Heart left ventricle (tissue), 13 donors: ENCODE measurements around the gene CD48.

ENCODE experiments used
- POLR2A ChIP-seq, 2 donors: fragments of 450-650 bp; IDR thresholded peaks; one replicate each; pipeline ENCODE4 v1.6.1; 2017; ENCODE audit warnings: antibody characterized with exemption in 2 of 2, mild to moderate bottlenecking in 2 of 2, moderate library complexity in 2 of 2
- TF ChIP-seq, protein P1 (sequence below), 12 donors: fragments of 200-600 bp; sonication (generic) in 4 of 12; IDR thresholded peaks; one replicate each; pipeline versions ENCODE4 v1.5.0 to v1.8.0; 2018 to 2022; ENCODE audit warnings: antibody characterized with exemption in 12 of 12, mild to moderate bottlenecking in 5 of 12
- donor health status: ischemic (EF 13 %, LVEDD 7.1; RV severe dilation, severe dysfunction).
- donor health status: DM: no; HTN: yes; CAD: no.
- donor health status: DM: no; HTN: no; CAD: no.
- donor health status: ischemic (EF 25% LVEDD 6.9; RV normal size, moderate dysfunction).
- donor health status: ischemic (EF 25% LVEDD 5.7; RV mildly dilated, moderate dysfunction).
- donor health status: ischemic (EF 35%, LVEDD 5.7; RV mildly dilated, moderate dysfunction).
- donor health status: nonischemic (EF 11% LVEDD 7.7; RV severe dilation, severe dysfunction).
- donor health status: DM: yes; HTN: yes; CAD: no.
- donor health status: PGD.
- donor health status: ischemic (EF 29% LVEDD 5.4; RV normal size, mild dysfunction).
- donor health status: nonischemic (EF 23%, LVEDD 6.1; RV moderate dilation, normal function).

DNA sequence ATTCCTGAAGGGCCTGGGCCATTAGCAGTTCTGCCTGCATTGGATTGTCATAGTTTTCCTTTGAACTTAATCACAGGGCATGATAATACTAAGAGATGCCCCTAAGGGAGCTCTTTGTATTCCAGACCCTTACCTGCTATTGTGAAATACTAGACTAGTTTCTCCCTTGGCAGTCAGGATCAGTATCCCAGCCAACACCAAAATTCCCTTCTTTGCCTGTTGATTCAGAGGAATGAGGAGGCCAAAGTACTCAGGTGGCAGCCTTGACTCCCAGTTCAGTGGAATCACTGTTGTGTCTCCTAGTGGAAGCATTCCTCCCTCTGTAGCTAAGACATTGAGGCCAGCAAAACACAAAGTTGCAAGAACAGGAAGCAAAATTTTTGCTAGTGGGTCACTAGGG lies 48.1 kb upstream of the CD48 start:
- TF ChIP-seq, protein P1, sequence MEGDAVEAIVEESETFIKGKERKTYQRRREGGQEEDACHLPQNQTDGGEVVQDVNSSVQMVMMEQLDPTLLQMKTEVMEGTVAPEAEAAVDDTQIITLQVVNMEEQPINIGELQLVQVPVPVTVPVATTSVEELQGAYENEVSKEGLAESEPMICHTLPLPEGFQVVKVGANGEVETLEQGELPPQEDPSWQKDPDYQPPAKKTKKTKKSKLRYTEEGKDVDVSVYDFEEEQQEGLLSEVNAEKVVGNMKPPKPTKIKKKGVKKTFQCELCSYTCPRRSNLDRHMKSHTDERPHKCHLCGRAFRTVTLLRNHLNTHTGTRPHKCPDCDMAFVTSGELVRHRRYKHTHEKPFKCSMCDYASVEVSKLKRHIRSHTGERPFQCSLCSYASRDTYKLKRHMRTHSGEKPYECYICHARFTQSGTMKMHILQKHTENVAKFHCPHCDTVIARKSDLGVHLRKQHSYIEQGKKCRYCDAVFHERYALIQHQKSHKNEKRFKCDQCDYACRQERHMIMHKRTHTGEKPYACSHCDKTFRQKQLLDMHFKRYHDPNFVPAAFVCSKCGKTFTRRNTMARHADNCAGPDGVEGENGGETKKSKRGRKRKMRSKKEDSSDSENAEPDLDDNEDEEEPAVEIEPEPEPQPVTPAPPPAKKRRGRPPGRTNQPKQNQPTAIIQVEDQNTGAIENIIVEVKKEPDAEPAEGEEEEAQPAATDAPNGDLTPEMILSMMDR (IDR thresholded peaks at IDR 0.05) = no peak
- TF ChIP-seq POLR2A (IDR thresholded peaks at IDR 0.05) = no peak
